Kasumi-1 (cell line): ENCODE data around the gene RNF19B.

Experiments used
- DNase-seq, 2 experiments: peaks; one replicate each; lab custom pipeline; 2025; lab: John Stamatoyannopoulos, UW

Gene RNF19B

GRCh38 chr1:32901823-32902534, 62.6 kb downstream of the RNF19B start:
- no peak for DNase-seq

DNA sequence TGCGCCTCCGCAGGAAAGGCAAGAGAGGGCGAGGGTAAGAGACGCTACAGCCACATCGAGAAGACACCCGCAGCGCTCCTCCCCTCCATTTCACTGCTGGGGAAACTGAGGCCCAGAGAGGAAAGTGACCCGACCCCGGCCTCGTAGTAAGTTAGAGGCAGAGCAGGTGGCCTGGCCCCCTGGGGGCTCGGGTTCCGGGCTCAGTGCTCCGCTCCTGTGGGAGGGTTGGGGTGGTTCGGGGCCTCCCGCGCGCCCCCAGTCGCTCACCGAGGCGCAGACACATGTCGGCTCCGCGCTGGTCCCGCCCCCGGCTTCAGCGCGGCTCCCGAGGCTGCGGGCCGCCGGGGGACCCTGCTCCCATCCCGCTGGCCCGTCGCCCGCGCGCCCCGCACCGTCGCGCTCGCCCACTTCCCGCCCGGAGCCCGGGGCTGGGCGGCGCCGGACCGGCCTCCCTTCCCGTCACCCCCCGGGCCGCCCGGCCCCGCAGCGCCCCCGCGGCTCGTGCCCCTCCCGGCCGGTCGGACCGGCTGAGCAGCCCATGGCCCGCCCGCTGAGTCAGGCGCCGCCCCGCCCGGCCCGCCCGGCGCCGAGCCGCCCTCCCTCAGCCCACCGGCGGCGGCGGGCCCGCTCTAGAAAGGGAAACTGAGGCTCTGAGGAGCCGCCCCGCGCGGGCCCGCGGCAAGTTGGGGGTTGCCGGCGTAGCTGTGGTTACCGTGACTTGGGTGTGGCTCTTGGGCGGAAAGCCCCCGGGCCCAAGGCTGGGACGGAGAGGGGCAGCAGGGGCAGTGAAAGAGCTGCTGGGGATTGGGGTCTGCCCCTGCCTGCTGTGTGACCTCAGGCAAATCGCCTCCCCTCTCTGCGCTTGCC, 63.4 kb downstream of the RNF19B start, which contains the start of gene TMEM54:
TSS of gene TMEM54 (minus strand) at position 434 of the 867 bp plus-strand sequence. CDS start at position 283, 151 bp downstream.
- no peak for DNase-seq

GRCh38 chr1:32900371-32900955, 64.1 kb downstream of the RNF19B start:
- no peak for DNase-seq

DNA sequence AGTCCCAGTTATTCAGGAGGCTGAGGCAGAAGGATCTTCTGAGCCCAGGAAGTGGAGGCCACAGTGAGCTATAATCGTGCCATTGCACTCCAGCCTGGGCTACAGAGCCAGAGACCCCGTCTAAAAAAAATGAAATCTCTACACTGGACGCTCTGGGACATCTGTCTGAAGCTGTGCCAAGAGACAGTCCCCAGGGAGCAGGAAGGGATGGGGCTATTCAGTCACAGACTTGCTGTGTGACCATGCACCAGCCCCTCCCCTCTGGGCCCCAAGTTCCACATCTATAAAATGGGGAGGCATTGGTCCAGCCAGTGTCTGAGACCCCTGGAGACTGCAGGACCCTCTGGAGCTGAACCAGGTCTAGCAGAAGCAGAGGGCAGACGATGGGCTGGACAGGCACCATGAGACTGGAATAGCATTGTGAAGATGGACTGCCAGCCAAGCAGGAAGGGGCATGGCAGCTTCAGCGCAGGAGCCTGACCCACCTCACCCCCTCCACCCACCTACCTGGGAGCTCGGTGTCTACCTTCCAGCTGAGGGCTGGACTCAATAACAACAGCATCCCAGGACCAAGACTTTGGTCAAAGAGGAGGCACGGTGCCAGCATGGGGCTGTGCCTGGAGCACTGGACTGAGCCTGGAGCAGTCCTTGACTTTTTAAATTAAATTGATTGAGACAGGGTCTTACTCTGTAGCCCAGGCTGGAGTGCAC, 64.9 kb downstream of the RNF19B start:
- DNase-seq = no peak

DNA sequence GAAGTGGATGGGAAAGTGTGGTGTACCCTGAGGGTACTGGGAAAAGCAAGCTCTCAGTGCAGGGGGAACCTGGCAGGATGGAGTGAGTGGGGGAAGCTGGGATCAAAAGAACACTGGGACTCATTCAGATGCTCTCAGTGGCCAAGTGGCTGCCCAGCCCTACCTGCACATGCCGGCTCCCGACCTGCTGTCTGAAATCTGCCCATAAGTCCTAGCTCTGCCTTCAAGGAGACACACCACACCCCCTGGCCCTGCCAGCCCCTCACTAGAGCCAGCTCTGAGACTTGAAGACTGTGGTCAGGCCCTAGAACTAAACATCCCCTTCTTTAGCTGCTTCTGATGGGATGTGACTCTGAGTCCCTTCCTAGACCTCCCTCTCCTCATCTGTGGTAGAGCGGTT, 65.7 kb downstream of the RNF19B start:
- DNase-seq = no peak

GRCh38 chr1:32898056-32898455, 66.6 kb downstream of the RNF19B start:
- no peak for DNase-seq

DNA sequence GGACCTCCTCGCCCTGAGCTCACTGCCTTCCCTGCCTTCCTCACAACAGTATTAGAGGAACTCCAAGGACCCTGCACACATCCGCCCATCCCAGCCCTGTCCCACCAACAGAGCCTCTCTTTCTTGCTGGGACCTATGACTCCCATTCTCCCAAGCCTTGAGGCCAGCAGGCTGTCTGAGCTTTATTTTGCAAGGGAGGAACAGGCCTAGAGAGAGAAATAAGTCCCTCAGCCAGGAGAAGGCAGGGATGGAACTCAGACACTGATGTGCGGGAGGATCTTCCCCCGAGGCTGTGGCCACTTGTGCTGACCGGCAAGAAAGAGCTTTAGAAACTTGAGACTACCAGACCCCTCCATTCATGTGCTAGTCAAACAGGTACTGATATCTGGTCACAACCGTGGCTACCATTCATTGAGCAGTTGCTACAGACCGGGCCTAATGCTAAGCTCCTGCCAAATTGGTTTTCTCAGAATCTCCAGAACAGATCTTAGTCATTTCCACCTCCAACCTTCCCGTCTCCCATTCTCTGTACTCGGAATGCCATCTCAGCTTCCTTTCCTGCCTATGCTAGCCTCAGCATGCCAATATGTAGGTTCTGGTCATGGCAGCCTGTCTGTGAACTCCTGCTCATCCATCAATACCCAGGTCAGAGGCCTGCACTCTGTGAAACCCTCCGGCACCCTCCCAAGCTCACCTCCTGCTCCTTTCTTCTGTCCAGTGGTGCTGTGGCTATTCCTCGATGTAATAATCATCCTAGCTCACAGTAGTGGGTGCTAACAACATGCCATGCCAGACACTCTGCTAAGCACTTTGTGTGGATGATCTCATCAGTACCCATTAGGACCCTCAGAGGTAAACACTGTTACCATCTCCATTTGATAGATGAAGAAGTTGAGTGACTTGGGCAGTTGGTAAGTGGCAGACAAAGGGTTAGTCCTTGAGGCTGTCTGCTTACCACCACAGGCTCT, 67.2 kb downstream of the RNF19B start:
- DNase-seq = no peak

- DNase-seq = no peak
Measured at GRCh38 chr1:32896451-32896850, 68.2 kb downstream of the RNF19B start.

DNA sequence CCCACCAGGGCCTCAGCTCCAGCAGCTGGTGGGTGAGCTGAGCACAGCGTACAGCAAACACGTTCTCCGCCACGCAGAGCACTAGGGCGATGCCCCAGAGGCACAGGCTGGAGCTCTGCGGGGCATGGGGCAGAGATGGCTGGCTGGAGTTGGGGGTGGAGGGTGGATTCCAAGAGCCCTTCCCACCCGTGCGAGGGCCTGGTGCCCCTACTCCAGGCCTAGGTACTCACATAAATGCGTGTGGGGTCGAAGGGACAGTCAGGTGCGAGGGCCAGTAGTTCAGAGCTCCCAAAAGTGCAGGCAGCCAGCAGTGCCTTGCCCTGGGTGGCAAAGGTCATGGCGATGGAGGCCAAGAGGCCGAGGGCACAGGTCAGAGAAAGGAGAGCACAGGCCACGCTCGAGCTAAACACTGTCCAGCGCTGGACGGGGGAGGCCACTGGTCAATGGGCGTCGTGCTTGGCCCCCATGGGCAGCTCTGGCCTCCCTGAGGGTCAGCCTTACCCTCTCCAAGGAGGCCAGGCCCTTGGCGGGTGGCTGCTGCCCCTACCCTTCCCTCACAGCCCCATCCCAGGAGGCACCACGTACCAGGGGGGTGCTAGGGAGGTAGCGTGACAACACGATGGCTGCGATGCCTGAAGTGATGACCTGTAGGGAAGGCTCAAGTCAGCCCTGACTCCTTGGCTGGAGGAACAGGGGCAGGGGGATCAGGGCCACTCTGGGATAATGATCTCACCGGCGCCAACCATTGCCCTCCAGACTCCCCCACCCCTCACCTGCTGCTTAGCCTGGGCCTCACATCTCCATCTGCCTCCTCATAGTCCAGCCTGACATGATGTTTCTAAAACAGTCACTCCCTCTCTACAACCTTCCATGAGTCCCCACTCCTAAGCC, 69.0 kb downstream of the RNF19B start:
- no peak for DNase-seq

DNA sequence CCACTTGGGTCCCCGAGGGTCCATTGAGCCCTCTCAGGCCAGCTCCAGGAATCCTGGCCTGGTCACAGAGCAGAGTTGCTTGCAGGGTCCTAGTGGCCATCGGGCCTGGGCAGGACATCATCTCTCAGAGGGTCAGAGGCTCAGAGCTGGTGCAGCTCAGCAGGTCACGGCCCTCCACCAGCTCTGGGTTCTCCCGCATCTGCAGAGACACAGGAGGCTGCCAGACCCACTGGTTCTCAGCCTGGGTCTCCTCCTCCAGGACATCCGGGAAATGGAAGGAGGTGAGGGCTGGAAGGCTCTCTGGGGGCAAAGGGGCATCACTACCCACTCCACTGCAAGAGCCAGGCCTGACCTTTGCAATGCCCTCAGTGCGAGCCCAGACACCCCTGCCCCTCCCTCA, 69.9 kb downstream of the RNF19B start:
- DNase-seq = no peak

GRCh38 chr1:32894019-32894600, 70.5 kb downstream of the RNF19B start:
- DNase-seq = no peak

DNA sequence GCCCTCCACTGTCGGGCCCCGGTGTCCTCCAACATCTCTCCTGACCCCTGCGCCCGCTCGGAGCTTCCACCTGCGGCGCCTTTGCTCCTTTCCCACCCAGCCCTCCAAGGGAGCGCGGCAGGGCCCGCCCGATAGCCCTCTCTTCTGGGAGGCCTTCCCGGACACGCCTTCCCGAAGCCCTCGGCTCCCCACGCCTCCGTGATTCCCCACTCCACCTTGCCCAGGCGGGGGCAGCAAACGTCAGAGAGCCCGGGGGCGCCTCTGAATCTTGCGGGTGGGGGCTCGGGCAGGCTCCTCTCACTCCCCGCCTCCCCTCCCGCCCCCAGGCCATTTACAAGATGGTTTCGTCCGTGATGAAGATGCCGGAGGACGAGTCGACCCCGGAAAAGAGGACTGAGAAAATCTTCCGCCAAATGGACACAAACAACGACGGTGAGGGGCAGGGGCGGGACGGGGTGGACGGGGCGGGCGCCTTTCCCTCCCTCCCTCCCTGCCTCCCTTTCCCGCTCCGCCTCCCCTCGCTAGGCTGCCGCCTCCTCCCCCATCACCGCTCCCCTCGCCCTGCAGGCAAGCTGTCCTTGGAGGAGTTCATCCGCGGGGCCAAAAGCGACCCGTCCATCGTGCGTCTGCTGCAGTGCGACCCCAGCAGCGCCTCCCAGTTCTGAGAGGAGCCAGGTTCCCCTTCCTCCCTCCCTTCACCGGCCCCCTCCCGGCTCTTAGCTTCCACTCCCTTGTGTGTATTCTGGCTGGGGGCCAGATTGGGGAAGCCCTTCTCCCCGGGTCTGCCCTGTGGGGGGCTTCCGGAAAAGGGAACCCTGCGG, 71.2 kb downstream of the RNF19B start:
- no peak for DNase-seq

DNA sequence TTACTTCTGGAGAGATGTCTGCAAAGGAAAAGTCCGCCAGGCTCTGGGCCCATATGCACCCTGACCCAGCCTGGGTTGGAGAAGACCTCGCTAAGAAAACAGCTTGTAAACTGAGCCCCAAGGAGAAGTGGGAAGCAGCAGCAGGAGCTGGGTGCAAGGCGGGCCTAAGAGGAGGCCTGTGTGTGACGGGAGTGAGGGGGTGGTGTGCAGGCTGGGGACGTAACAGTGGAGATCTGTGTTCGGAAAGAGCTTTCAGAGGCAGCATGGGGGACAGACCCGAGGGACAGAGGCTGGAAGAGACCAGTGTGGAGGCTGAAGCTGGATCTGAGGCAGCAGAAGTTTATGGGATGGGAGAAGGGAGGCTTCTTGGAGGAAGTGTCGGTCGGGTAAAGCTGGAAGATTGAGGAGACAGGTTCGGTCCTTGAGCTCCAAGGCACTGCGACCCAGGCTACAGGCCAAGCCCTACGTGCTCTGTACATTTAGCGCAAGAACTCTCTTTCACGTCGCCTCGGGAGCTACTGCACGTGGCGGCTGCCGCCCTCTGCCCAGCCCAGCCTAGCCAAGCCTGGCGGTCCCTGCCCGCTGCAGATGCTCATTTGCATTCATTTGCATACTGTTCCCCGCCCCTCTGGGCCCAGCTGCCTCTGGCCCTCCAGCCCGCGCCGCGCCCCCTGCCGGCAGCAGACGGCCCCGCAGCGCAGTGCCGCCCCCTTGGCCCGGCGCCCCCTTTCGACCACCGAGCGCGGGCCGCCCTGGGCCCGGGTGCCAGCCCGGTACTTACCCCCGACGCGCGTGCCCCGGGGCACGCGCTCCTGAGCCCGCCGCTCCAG, 72.0 kb downstream of the RNF19B start:
- no peak for DNase-seq

- DNase-seq = no peak
Measured at GRCh38 chr1:32891630-32892029, 73.0 kb downstream of the RNF19B start.

GRCh38 chr1:32891241-32891570, 73.4 kb downstream of the RNF19B start:
- DNase-seq = no peak

GRCh38 chr1:32890516-32891240, 73.9 kb downstream of the RNF19B start:
- no peak for DNase-seq

DNA sequence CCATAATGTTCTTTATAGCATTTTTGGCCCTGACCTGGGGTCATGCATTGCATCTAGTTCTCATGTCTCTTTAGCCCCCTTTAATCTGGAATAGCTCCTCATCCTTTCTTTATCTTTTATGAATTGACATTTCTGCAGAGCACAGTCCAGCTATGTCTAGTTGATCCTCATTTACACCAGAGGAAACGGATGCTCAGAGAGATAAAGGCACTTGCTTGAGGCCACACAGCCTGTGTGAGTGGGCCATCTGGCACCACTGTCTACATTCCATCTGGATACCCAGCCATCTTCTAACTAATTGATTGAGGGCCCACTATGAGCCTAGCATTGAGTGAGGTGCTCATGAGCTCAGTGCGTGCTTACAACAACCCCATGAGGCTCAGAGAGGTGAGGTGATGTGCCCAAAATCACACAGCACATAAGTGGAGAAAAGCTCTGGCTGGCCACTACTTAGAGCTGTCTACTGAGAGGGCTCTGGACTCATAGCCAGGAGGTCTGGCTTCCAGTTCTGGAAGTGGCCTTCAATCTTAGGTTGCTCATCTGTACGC, 74.8 kb downstream of the RNF19B start:
- DNase-seq = no peak
